Transverse colon (tissue), 4 donors: ENCODE data around the gene FBXO31.

Experiments
- CTCF ChIP-seq, 5 experiments: fragments of 200-600 bp in 3 of 5; fragments of 450-650 bp in 2 of 5; sonication (generic) in 3 of 5; IDR thresholded peaks; 1 replicate in 2 of 5; 2 replicates in 3 of 5; pipeline ENCODE4 v1.5.1; 2016 to 2017; ENCODE audit warnings: antibody characterized with exemption in 5 of 5, inconsistent platforms in 3 of 5, mild to moderate bottlenecking in 2 of 5, moderate library complexity in 1 of 5
- EP300 ChIP-seq: sonication (generic); formaldehyde crosslinking; IDR thresholded peaks from one replicate; pipeline ENCODE4 v1.6.1; 2017; ENCODE audit warnings: antibody characterized with exemption, low read depth
- POLR2A ChIP-seq: fragments of 450-650 bp; IDR thresholded peaks from one replicate; pipeline ENCODE4 v1.6.1; 2016; ENCODE audit warnings: antibody characterized with exemption, mild to moderate bottlenecking, moderate library complexity
- POLR2AphosphoS5 ChIP-seq, 3 donors: sonication (generic); formaldehyde crosslinking; IDR thresholded peaks; one replicate each; pipeline ENCODE4 v1.6.1; 2016; ENCODE audit warnings: antibody characterized with exemption in 3 of 3

GRCh38 chr16:87304951-87305350 is 78.6 kb downstream of the FBXO31 start:
- no peak for TF ChIP-seq CTCF (IDR thresholded peaks at IDR 0.05)
- no peak for TF ChIP-seq EP300
- no peak for TF ChIP-seq POLR2A
- no peak for TF ChIP-seq POLR2AphosphoS5 (IDR thresholded peaks at IDR 0.05)
